CD14-positive monocyte (primary cell): Measurements from ENCODE around the gene ANKRD10. TPM values are rescaled to one million over a fixed set of nuclear protein-coding genes. Genes with fewer than 3 reads are reported as not detected.
A peak's percentile ranks its signal among the peaks of the same experiment; 100 is the strongest.

Source experiments
- DNase-seq, 3 donors: peaks; one replicate each; pipeline ENCODE4 v3.0.0-alpha.2; 2011 to 2022
- H2AFZ ChIP-seq: 2 replicates; pipeline ENCODE4 v1.6.0; 2012; ENCODE audit warnings: mild to moderate bottlenecking, low read depth, low read length, inconsistent platforms; ENCODE audit not compliant: insufficient read depth, poor library complexity, severe bottlenecking
- H3K27ac ChIP-seq, 2 donors: 1 replicate in 1 of 2; 2 replicates in 1 of 2; pipeline ENCODE4 v1.5.1; 2012 to 2013; ENCODE audit warnings: low read length in 2 of 2, control low read depth in 1 of 2, inconsistent platforms in 1 of 2, low read depth in 1 of 2, mild to moderate bottlenecking in 1 of 2
- H3K27me3 ChIP-seq, 2 donors: one replicate each; pipeline versions ENCODE4 v1.6.0 to v1.6.1; 2011 to 2013; ENCODE audit warnings: low read length in 2 of 2; ENCODE audit not compliant: control insufficient read depth in 2 of 2, insufficient read depth in 2 of 2
- H3K36me3 ChIP-seq, 2 donors: replicated peaks in 1 of 2; 1 replicate in 1 of 2; 2 replicates in 1 of 2; pipeline versions ENCODE4 v1.5.1 to v1.6.1; 2012 to 2013; ENCODE audit warnings: low read length in 2 of 2, control low read depth in 1 of 2, inconsistent platforms in 1 of 2, mild to moderate bottlenecking in 1 of 2; ENCODE audit not compliant: insufficient read depth in 2 of 2, control insufficient read depth in 1 of 2
- H3K4me1 ChIP-seq, 2 donors: 1 replicate in 1 of 2; 2 replicates in 1 of 2; pipeline versions ENCODE4 v1.5.1 to v1.6.1; 2012 to 2013; ENCODE audit warnings: low read length in 2 of 2, control low read depth in 1 of 2, inconsistent platforms in 1 of 2, mild to moderate bottlenecking in 1 of 2, moderate library complexity in 1 of 2; ENCODE audit not compliant: insufficient read depth in 2 of 2, control insufficient read depth in 1 of 2
- H3K4me2 ChIP-seq: replicated peaks from 2 replicates; pipeline ENCODE3; 2012; ENCODE audit warnings: low read length, moderate library complexity, mild to moderate bottlenecking; ENCODE audit not compliant: poor library complexity, severe bottlenecking; ENCODE audit errors: extremely low read depth
- H3K4me3 ChIP-seq, 3 experiments: fragments of 200-600 bp in 1 of 3; sonication (generic) in 1 of 3; replicated peaks in 1 of 3; 1 replicate in 2 of 3; 2 replicates in 1 of 3; pipeline ENCODE4 v1.5.1; 2011 to 2013; ENCODE audit warnings: low read length in 3 of 3, mild to moderate bottlenecking in 3 of 3, control low read depth in 2 of 3, low read depth in 2 of 3, inconsistent platforms in 1 of 3, moderate library complexity in 1 of 3
- H3K79me2 ChIP-seq: 2 replicates; pipeline ENCODE4 v1.6.0; 2012; ENCODE audit warnings: mild to moderate bottlenecking, control low read depth, inconsistent platforms, low read length, moderate library complexity; ENCODE audit not compliant: insufficient read depth
- H3K9ac ChIP-seq: 2 replicates; pipeline ENCODE4 v1.6.0; 2017; ENCODE audit warnings: low read length, mild to moderate bottlenecking; ENCODE audit not compliant: insufficient read depth, poor library complexity, severe bottlenecking
- H3K9me3 ChIP-seq, 2 donors: replicated peaks in 1 of 2; 1 replicate in 1 of 2; 2 replicates in 1 of 2; pipeline versions ENCODE4 v1.5.1 to v1.6.1; 2012 to 2013; ENCODE audit warnings: low read length in 2 of 2, control low read depth in 1 of 2; ENCODE audit not compliant: control insufficient read depth in 1 of 2, insufficient read depth in 1 of 2
- H4K20me1 ChIP-seq: 2 replicates; pipeline ENCODE4 v1.6.0; 2012; ENCODE audit warnings: mild to moderate bottlenecking, low read length, control low read depth, moderate library complexity; ENCODE audit not compliant: insufficient read depth
- H3K27ac Mint-ChIP-seq, 7 donors: one replicate each; pipeline ENCODE4 v1.8.0; 2020; ENCODE audit warnings: mild to moderate bottlenecking in 7 of 7, mixed read lengths in 7 of 7, moderate library complexity in 6 of 7, inconsistent platforms in 2 of 7
- H3K27me3 Mint-ChIP-seq, 3 donors: one replicate each; pipeline ENCODE4 v1.8.0; 2021 to 2022; ENCODE audit warnings: low read depth in 3 of 3, mild to moderate bottlenecking in 3 of 3, mixed read lengths in 3 of 3, moderate library complexity in 3 of 3, inconsistent platforms in 1 of 3
- H3K36me3 Mint-ChIP-seq, 2 donors: one replicate each; pipeline ENCODE4 v1.8.0; 2020; ENCODE audit warnings: mixed read lengths in 2 of 2, inconsistent platforms in 1 of 2, mild to moderate bottlenecking in 1 of 2
- H3K4me1 Mint-ChIP-seq: one replicate; pipeline ENCODE4 v1.8.0; 2020; ENCODE audit warnings: mild to moderate bottlenecking, mixed read lengths
- H3K4me3 Mint-ChIP-seq, 2 donors: one replicate each; pipeline ENCODE4 v1.8.0; 2020; ENCODE audit warnings: mild to moderate bottlenecking in 2 of 2, mixed read lengths in 2 of 2, moderate library complexity in 1 of 2
- H3K9me3 Mint-ChIP-seq, 7 donors: one replicate each; pipeline ENCODE4 v1.8.0; 2020 to 2022; ENCODE audit warnings: mixed read lengths in 7 of 7, mild to moderate bottlenecking in 6 of 7, moderate library complexity in 6 of 7, inconsistent platforms in 2 of 7
- WGBS: methylation state at CpG from one replicate; pipeline ENCODE4 v1.1.5; 2013; ENCODE audit warnings: missing lambda C conversion rate; ENCODE audit not compliant: insufficient coverage; 5-methylcytosine and 5-hydroxymethylcytosine counted together
- intact Hi-C, 2 donors: fragments of 100-400 bp; cut with micrococcal nuclease; formaldehyde crosslinking; loops; one replicate each; pipeline versions ENCODE4 v1.15.0 to v1.15.1; 2023
- polyA plus RNA-seq, 3 donors: library from polyadenylated mRNA; depleted of rRNA in 1 of 3; unstranded in 2 of 3; stranded (reverse) in 1 of 3; fragments of 300-500 nt in 2 of 3; fragments of >200 nt in 1 of 3; fragmentation: Illumina TruSeq in 2 of 3; gene quantifications; 1 replicate in 2 of 3; 2 replicates in 1 of 3; pipeline ENCODE4 v1.2.3, GENCODE V29; 2012 to 2021
- TF ChIP-seq, protein P1 (sequence below): fragments of 200-600 bp; IDR thresholded peaks from one replicate; pipeline ENCODE4 v1.8.0; 2022; ENCODE audit warnings: antibody characterized with exemption, mild to moderate bottlenecking

Gene ANKRD10
- polyA plus RNA-seq, 3 donors, result 30.5 to 79.9 (median 37.2) TPM

DNA sequence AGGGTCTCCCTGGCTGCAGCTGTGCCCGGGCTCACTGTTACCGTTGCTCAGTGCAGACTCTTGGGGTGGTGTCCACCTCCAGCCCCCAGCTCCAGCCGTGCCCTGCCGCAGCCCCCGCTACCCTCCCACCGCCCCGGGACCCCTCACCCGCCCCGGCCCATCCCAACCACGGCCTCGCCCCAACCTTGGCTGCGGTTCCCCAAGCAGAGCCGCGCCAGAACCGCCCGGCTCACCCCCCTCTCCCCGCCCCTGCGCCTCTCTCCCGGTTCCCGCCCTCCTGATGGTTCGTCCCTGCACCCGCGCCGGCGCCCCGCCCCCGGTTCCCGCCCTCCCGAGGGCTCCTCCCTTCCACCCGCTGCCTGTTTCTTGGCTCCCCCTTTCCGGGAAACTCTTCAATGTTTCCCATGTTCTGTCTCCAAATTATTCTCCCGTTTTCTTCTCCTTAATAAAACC is 40.3 kb downstream of the ANKRD10 start:
- Mint-ChIP-seq H3K27me3 (peaks cover 26 to 36% (median 27%) of the 10 kb centered on the region in 3 donors), H3K9me3 (peaks cover 0 to 12% (median 5%) of the 10 kb centered on the region in 7 donors), H3K4me3 (peak overlapping the region; percentile 56 to 88), H3K4me1 (peaks cover 20% of the 10 kb centered on the region), H3K27ac (no peak overlapping the region), H3K36me3 (peaks cover 0 to 2% of the 10 kb centered on the region in 2 donors)
- Histone ChIP-seq H4K20me1 (no peaks in the 10 kb centered on the region), H3K9ac (no peak overlapping the region), H3K27ac (no peak overlapping the region), H2AFZ (peak overlapping the region; percentile 39), H3K27me3 (peaks cover 2 to 23% of the 10 kb centered on the region in 2 donors), H3K36me3 (no peaks in the 10 kb centered on the region), H3K4me2 (peak overlapping the region; percentile 64), H3K4me3 (peak overlapping the region in 1 of 3 experiments; percentile 55), H3K9me3 (no peaks in the 10 kb centered on the region), H3K4me1 (peaks cover 16 to 22% of the 10 kb centered on the region in 2 donors), H3K79me2 (no peaks in the 10 kb centered on the region)
- WGBS, result under 1% methylated on average over 23 of the region's 32 CpGs
- DNase-seq, result peak in 1 of 3 donors; percentile 33
- intact Hi-C loops, result no loop called here
- TF ChIP-seq, protein P1, sequence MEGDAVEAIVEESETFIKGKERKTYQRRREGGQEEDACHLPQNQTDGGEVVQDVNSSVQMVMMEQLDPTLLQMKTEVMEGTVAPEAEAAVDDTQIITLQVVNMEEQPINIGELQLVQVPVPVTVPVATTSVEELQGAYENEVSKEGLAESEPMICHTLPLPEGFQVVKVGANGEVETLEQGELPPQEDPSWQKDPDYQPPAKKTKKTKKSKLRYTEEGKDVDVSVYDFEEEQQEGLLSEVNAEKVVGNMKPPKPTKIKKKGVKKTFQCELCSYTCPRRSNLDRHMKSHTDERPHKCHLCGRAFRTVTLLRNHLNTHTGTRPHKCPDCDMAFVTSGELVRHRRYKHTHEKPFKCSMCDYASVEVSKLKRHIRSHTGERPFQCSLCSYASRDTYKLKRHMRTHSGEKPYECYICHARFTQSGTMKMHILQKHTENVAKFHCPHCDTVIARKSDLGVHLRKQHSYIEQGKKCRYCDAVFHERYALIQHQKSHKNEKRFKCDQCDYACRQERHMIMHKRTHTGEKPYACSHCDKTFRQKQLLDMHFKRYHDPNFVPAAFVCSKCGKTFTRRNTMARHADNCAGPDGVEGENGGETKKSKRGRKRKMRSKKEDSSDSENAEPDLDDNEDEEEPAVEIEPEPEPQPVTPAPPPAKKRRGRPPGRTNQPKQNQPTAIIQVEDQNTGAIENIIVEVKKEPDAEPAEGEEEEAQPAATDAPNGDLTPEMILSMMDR, result no peak

DNA sequence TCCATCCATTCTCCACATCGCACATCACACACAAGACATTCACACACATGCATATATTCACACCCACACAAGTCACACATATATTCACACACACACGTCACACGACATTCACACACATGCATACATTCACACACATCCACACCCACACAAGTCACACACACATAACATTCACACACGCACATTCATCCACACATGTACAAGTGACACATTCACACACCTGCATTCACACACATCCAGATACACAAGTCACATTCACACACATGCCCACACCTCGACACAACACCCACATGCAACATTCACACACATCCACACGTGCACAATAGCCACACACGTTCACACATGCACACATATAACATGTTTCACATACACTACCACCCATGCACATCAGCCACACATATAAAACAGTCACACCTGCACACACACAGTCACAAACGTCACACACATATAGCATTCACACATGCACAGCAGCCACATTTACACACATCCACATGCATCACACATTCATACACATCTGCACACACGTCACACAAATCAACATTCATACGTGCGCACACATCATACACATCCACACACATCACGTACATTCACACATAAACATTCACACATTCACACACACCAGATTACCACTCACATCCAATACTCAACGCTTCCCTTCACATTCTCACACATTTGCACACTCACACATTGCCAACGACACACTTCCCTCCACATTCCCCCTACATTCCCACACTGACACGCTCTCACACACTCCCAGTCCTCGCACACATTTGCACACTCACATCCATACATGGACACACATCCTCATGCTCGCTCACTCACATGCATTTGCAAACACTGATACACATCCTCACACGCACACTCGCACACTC is 41.0 kb downstream of the ANKRD10 start:
- H3K79me2 ChIP-seq, result no peaks in the 10 kb centered on the region
- WGBS, result 72% methylated on average over 19 of the region's 19 CpGs
- peaks cover 16 to 22% of the 10 kb centered on the region in 2 donors for H3K4me1 ChIP-seq
- intact Hi-C loops, result no loop called here
- H3K9ac ChIP-seq, result no peak overlapping the region
- H3K27ac Mint-ChIP-seq, result no peak overlapping the region
- no peaks in the 10 kb centered on the region for H3K36me3 ChIP-seq
- H3K4me3 ChIP-seq, result peak overlapping the region in 1 of 3 experiments; percentile 55
- TF ChIP-seq, protein P1, result no peak
- no peaks in the 10 kb centered on the region for H4K20me1 ChIP-seq
- peaks cover 2 to 29% of the 10 kb centered on the region in 2 donors for H3K27me3 ChIP-seq
- peaks cover 31 to 41% (median 32%) of the 10 kb centered on the region in 3 donors for H3K27me3 Mint-ChIP-seq
- no peak overlapping the region for H2AFZ ChIP-seq
- H3K36me3 Mint-ChIP-seq, result peaks cover 0 to 2% of the 10 kb centered on the region in 2 donors
- H3K4me2 ChIP-seq, result peak overlapping the region; percentile 64
- H3K9me3 ChIP-seq, result no peaks in the 10 kb centered on the region
- H3K4me1 Mint-ChIP-seq, result peaks cover 24% of the 10 kb centered on the region
- no peak overlapping the region for H3K27ac ChIP-seq
- DNase-seq, result no peak
- H3K4me3 Mint-ChIP-seq, result no peak overlapping the region
- H3K9me3 Mint-ChIP-seq, result peaks cover 0 to 12% (median 6%) of the 10 kb centered on the region in 7 donors
